HEK293 (cell line): ENCODE data around the gene FAM118B.

ENCODE experiments used
- CTCF ChIA-PET: fragments of 350-600 bp; formaldehyde crosslinking; extraction: SDS; loops from one replicate; lab custom pipeline; 2021; ENCODE audit warnings: antibody characterized with exemption; lab: Yijun Ruan, JAX
- POLR2A ChIA-PET: fragments of 300-600 bp; formaldehyde crosslinking; extraction: SDS; loops from one replicate; lab custom pipeline; 2020; ENCODE audit warnings: antibody characterized with exemption, inconsistent platforms; lab: Yijun Ruan, JAX
- H3K27ac ChIP-seq: fragments of 200-500 bp; sonication (Bioruptor generic); 2 replicates; pipeline ENCODE4 v1.5.1; 2014; ENCODE audit warnings: low read depth, low read length, control low read depth, inconsistent platforms; ENCODE audit errors: extremely low read depth
- H3K36me3 ChIP-seq, 2 experiments: fragments of 200-500 bp in 1 of 2; sonication (Bioruptor generic) in 1 of 2; 1 replicate in 1 of 2; 2 replicates in 1 of 2; pipeline ENCODE4 v1.5.1; 2014 to 2017; ENCODE audit warnings: inconsistent platforms in 2 of 2, low read length in 2 of 2; ENCODE audit not compliant: control insufficient read depth in 2 of 2, insufficient read depth in 1 of 2
- H3K4me1 ChIP-seq: fragments of 200-500 bp; sonication (Bioruptor generic); 2 replicates; pipeline ENCODE4 v1.5.1; 2014; ENCODE audit warnings: mild to moderate bottlenecking, low read length, inconsistent platforms; ENCODE audit not compliant: control insufficient read depth, insufficient read depth
- H3K4me3 ChIP-seq: 2 replicates; pipeline ENCODE4 v1.5.1; 2011; ENCODE audit warnings: low read depth, mild to moderate bottlenecking, control low read depth, low read length, moderate library complexity
- H3K9me3 ChIP-seq: fragments of 200-500 bp; sonication (Bioruptor generic); 2 replicates; pipeline ENCODE4 v1.5.1; 2014; ENCODE audit warnings: low read depth, low read length, inconsistent platforms; ENCODE audit not compliant: control insufficient read depth, insufficient read depth
- BCL11A ChIP-seq: fragments of 450-650 bp; formaldehyde crosslinking; IDR thresholded peaks from 2 replicates; pipeline ENCODE4 v1.5.1; 2016; ENCODE audit warnings: low read depth, missing biosample characterization, missing genetic modification characterization
- GLIS1 ChIP-seq: fragments of 450-650 bp; formaldehyde crosslinking; IDR thresholded peaks from 2 replicates; pipeline ENCODE4 v1.5.1; 2016; ENCODE audit warnings: missing biosample characterization, missing genetic modification characterization
- GLIS2 ChIP-seq: fragments of 450-650 bp; formaldehyde crosslinking; IDR thresholded peaks from 2 replicates; pipeline ENCODE4 v1.5.1; 2016; ENCODE audit warnings: missing biosample characterization, missing genetic modification characterization
- HIC1 ChIP-seq: fragments of 450-650 bp; formaldehyde crosslinking; IDR thresholded peaks from 2 replicates; pipeline ENCODE4 v1.5.1; 2016; ENCODE audit warnings: missing biosample characterization, missing genetic modification characterization
- KLF9 ChIP-seq: fragments of 450-650 bp; formaldehyde crosslinking; IDR thresholded peaks from 2 replicates; pipeline ENCODE4 v1.5.1; 2016; ENCODE audit warnings: missing biosample characterization, missing genetic modification characterization, low read depth
- OVOL3 ChIP-seq: fragments of 450-650 bp; formaldehyde crosslinking; IDR thresholded peaks from 2 replicates; pipeline ENCODE4 v1.5.1; 2016; ENCODE audit warnings: missing biosample characterization, missing genetic modification characterization
- PBX3 ChIP-seq: sonication (generic); formaldehyde crosslinking; IDR thresholded peaks from 2 replicates; pipeline ENCODE4 v1.8.1; 2022; ENCODE audit warnings: mild to moderate bottlenecking, moderate library complexity, missing genetic modification reagents
- PRDM6 ChIP-seq: fragments of 450-650 bp; formaldehyde crosslinking; IDR thresholded peaks from 2 replicates; pipeline ENCODE4 v1.5.1; 2017; ENCODE audit warnings: missing biosample characterization, missing genetic modification characterization
- SALL2 ChIP-seq: fragments of 450-650 bp; formaldehyde crosslinking; IDR thresholded peaks from 2 replicates; pipeline ENCODE4 v1.5.0; 2017; ENCODE audit warnings: missing biosample characterization, mild to moderate bottlenecking, missing genetic modification characterization, borderline replicate concordance
- WT1 ChIP-seq: fragments of 450-650 bp; formaldehyde crosslinking; IDR thresholded peaks from 2 replicates; pipeline ENCODE4 v1.5.1; 2016; ENCODE audit warnings: missing biosample characterization, missing genetic modification characterization
- ZBTB44 ChIP-seq: fragments of 450-650 bp; IDR thresholded peaks from 2 replicates; pipeline ENCODE4 v1.5.1; 2018; ENCODE audit warnings: missing biosample characterization, mild to moderate bottlenecking, missing genetic modification characterization
- ZNF16 ChIP-seq: fragments of 450-650 bp; formaldehyde crosslinking; IDR thresholded peaks from 2 replicates; pipeline ENCODE4 v1.5.1; 2016; ENCODE audit warnings: low read depth, missing biosample characterization, missing genetic modification characterization
- ZNF174 ChIP-seq: fragments of 450-650 bp; formaldehyde crosslinking; IDR thresholded peaks from 2 replicates; pipeline ENCODE4 v1.5.0; 2017; ENCODE audit warnings: missing biosample characterization, mild to moderate bottlenecking, missing genetic modification characterization
- ZNF2 ChIP-seq: fragments of 450-650 bp; formaldehyde crosslinking; IDR thresholded peaks from 2 replicates; pipeline ENCODE4 v1.5.1; 2016; ENCODE audit warnings: missing biosample characterization, missing genetic modification characterization
- ZNF324 ChIP-seq: fragments of 450-650 bp; formaldehyde crosslinking; IDR thresholded peaks from 2 replicates; pipeline ENCODE4 v1.5.1; 2016; ENCODE audit warnings: missing biosample characterization, missing genetic modification characterization
- ZNF48 ChIP-seq: fragments of 450-650 bp; formaldehyde crosslinking; IDR thresholded peaks from 2 replicates; pipeline ENCODE4 v1.5.1; 2016; ENCODE audit warnings: missing biosample characterization, missing genetic modification characterization
- ZNF501 ChIP-seq: fragments of 450-650 bp; formaldehyde crosslinking; IDR thresholded peaks from 2 replicates; pipeline ENCODE4 v1.5.1; 2016; ENCODE audit warnings: missing biosample characterization, missing genetic modification characterization
- ZNF571 ChIP-seq: fragments of 450-650 bp; formaldehyde crosslinking; IDR thresholded peaks from 2 replicates; pipeline ENCODE4 v1.5.0; 2017; ENCODE audit warnings: missing biosample characterization, missing genetic modification characterization
- ZNF658 ChIP-seq: fragments of 450-650 bp; formaldehyde crosslinking; IDR thresholded peaks from 2 replicates; pipeline ENCODE4; 2016; ENCODE audit warnings: missing biosample characterization, missing genetic modification characterization
- ZNF707 ChIP-seq: fragments of 450-650 bp; formaldehyde crosslinking; IDR thresholded peaks from 2 replicates; pipeline ENCODE4 v1.5.1; 2016; ENCODE audit warnings: missing biosample characterization, missing genetic modification characterization
- ZNF843 ChIP-seq: fragments of 450-650 bp; formaldehyde crosslinking; IDR thresholded peaks from 2 replicates; pipeline ENCODE4 v1.5.1; 2016; ENCODE audit warnings: missing biosample characterization, missing genetic modification characterization

Gene FAM118B

GRCh38 chr11:126166413-126166812 is 45.2 kb upstream of the FAM118B start:
- H3K36me3 ChIP-seq = no peaks in the 10 kb centered on the region
- H3K4me1 ChIP-seq = no peaks in the 10 kb centered on the region
- POLR2A ChIA-PET = no interaction called here
- H3K27ac ChIP-seq = no peak overlapping the region
- CTCF ChIA-PET = interaction anchor here (1.1 to 1.4 kb wide), 2 partner anchors 27 to 84 kb away, joined by 3 read pairs; no protein-coding TSS in a partner anchor
- TF ChIP-seq ZNF707 (tag by site-specific recombination) = no peak
- TF ChIP-seq OVOL3 (tag by site-specific recombination) = no peak
- TF ChIP-seq ZNF2 (tag by site-specific recombination) = no peak
- TF ChIP-seq ZNF48 (tag by site-specific recombination) = no peak
- TF ChIP-seq WT1 (tag by site-specific recombination) = no peak
- no peak for TF ChIP-seq HIC1 (tag by site-specific recombination)
- no peak for TF ChIP-seq ZNF658
- TF ChIP-seq SALL2 (tag by site-specific recombination) = no peak
- no peak for TF ChIP-seq BCL11A (tag by site-specific recombination)
- no peaks in the 10 kb centered on the region for H3K9me3 ChIP-seq
- H3K4me3 ChIP-seq = no peak overlapping the region

GRCh38 chr11:126167488-126167887 is 44.1 kb upstream of the FAM118B start:
- H3K9me3 ChIP-seq = no peaks in the 10 kb centered on the region
- H3K4me1 ChIP-seq = no peaks in the 10 kb centered on the region
- TF ChIP-seq BCL11A (tag by site-specific recombination) = no peak
- TF ChIP-seq, all 188 proteins: peak for 0
- Histone ChIP-seq H3K27ac (no peak overlapping the region), H3K36me3 (no peaks in the 10 kb centered on the region), H3K4me3 (no peak overlapping the region)
- ChIA-PET POLR2A (no interaction called here), CTCF (no interaction called here)

- TF ChIP-seq ZNF324 (tag by site-specific recombination) (no peak), ZNF843 (no peak), GLIS1 (no peak), ZNF501 (no peak), ZBTB44 (tag by site-specific recombination) (no peak), ZNF174 (tag by site-specific recombination) (no peak), PRDM6 (no peak), ZNF2 (tag by site-specific recombination) (no peak), GLIS2 (tag by site-specific recombination) (no peak), PBX3 (CRISPR knock-in tag) (no peak), ZNF571 (tag by site-specific recombination) (no peak), ZNF16 (tag by site-specific recombination) (no peak), KLF9 (tag by site-specific recombination) (no peak)
- Histone ChIP-seq H3K9me3 (no peaks in the 10 kb centered on the region), H3K4me1 (no peaks in the 10 kb centered on the region), H3K36me3 (no peaks in the 10 kb centered on the region), H3K4me3 (no peak overlapping the region), H3K27ac (no peak overlapping the region)
- ChIA-PET POLR2A (no interaction called here), CTCF (interaction anchor here (1.4 kb wide), 1 partner anchor 16 kb away, joined by 7 read pairs; no protein-coding TSS in a partner anchor)
Observed at GRCh38 chr11:126169291-126169690, 42.3 kb upstream of the FAM118B start.
